GM18907 (cell line): ENCODE data around the gene RRP1B.
A peak's percentile ranks its signal among the peaks of the same experiment; 100 is the strongest.
"Not testable (repeated sequence)": the region's sequence is repeated elsewhere in the genome, so short reads cannot be mapped to it uniquely, and the experiment has no call there.

Experiments used
- ATAC-seq: cut with Tn5 transposase; IDR thresholded peaks from one replicate; pipeline ENCODE4 v1.9.1; 2021; ENCODE audit warnings: mild to moderate bottlenecking, moderate library complexity; ENCODE audit not compliant: unreplicated experiment

The RRP1B gene

GRCh38 chr21:43697758-43698643 is 38.6 kb downstream of the RRP1B start:
- ATAC-seq = no peak

- ATAC-seq = not testable (repeated sequence)
Observed at GRCh38 chr21:43699492-43699777, 40.1 kb downstream of the RRP1B start.

- no peak for ATAC-seq
Observed at GRCh38 chr21:43699933-43700599, 40.7 kb downstream of the RRP1B start.

GRCh38 chr21:43701936-43702784 is 42.8 kb downstream of the RRP1B start:
- no peak for ATAC-seq

- no peak for ATAC-seq
Observed at GRCh38 chr21:43702785-43703034, 43.4 kb downstream of the RRP1B start.

GRCh38 chr21:43703035-43703880 is 43.9 kb downstream of the RRP1B start:
- no peak for ATAC-seq

- no peak for ATAC-seq
Observed at GRCh38 chr21:43707462-43707861, 48.1 kb downstream of the RRP1B start.

- no peak for ATAC-seq
Observed at GRCh38 chr21:43708745-43709381, 49.5 kb downstream of the RRP1B start.

GRCh38 chr21:43712268-43712942 is 53.0 kb downstream of the RRP1B start:
- ATAC-seq = no peak

GRCh38 chr21:43713123-43713522 is 53.8 kb downstream of the RRP1B start:
- not testable (repeated sequence) for ATAC-seq

- ATAC-seq = peak; percentile 34
Observed at GRCh38 chr21:43716376-43717165, 57.2 kb downstream of the RRP1B start.

- ATAC-seq = no peak
Observed at GRCh38 chr21:43717166-43717853, 58.0 kb downstream of the RRP1B start.

- peak; percentile 0 for ATAC-seq
Observed at GRCh38 chr21:43717967-43718871, 58.9 kb downstream of the RRP1B start.

GRCh38 chr21:43718872-43719747 is 59.8 kb downstream of the RRP1B start, which contains the start of gene PDXK:
Gene PDXK, plus strand, starts transcription at chr21:43719129. Its CDS starts 166 bp downstream, at chr21:43719295.
- peak; percentile 68 for ATAC-seq

GRCh38 chr21:43719748-43720538 is 60.6 kb downstream of the RRP1B start:
- peak; percentile 8 for ATAC-seq
